A673 (cell line): ENCODE measurements around the gene HOXB3. TPM values are rescaled to one million over a fixed set of nuclear protein-coding genes. Genes with fewer than 3 reads are reported as not detected.

Experiments
- BruUV-seq: library from RNA; stranded (reverse); fragments of 400-500 nt; replicated peaks from 2 replicates; lab custom pipeline; 2021; lab: Mats Ljungman, UMichigan
- CTCF ChIA-PET: fragments of 300-600 bp; sonication (Branson Sonifier 250); formaldehyde crosslinking; loops from one replicate; lab custom pipeline; 2022; ENCODE audit warnings: antibody characterized with exemption; lab: Charles Lee
- POLR2A ChIA-PET: fragments of 300-600 bp; sonication (Branson Sonifier 250); formaldehyde crosslinking; loops from one replicate; lab custom pipeline; 2022; ENCODE audit warnings: antibody characterized with exemption; ENCODE audit not compliant: low non-redundant PET; lab: Charles Lee
- DNase-seq: peaks from one replicate; pipeline ENCODE4 v3.0.0-alpha.2; 2015; ENCODE audit warnings: low spot score
- H3K27ac ChIP-seq: fragments of 200-600 bp; sonication (generic); 2 replicates; pipeline ENCODE4 v1.5.1; 2016; ENCODE audit warnings: mixed run types, low read depth, mild to moderate bottlenecking, mixed read lengths, antibody characterized with exemption, low read length; ENCODE audit not compliant: poor library complexity, severe bottlenecking
- H3K27me3 ChIP-seq: fragments of 200-600 bp; sonication (generic); replicated peaks from 2 replicates; pipeline ENCODE4 v1.6.1; 2017; ENCODE audit warnings: mixed run types, low read depth, mild to moderate bottlenecking, mixed read lengths, antibody characterized with exemption, low read length; ENCODE audit not compliant: insufficient read depth, poor library complexity
- H3K36me3 ChIP-seq: fragments of 200-600 bp; sonication (generic); 2 replicates; pipeline ENCODE4 v1.6.1; 2016; ENCODE audit warnings: mixed run types, mild to moderate bottlenecking, mixed read lengths, antibody characterized with exemption, low read length; ENCODE audit not compliant: insufficient read depth, poor library complexity, severe bottlenecking
- H3K4me1 ChIP-seq: fragments of 200-600 bp; sonication (generic); 2 replicates; pipeline ENCODE4 v1.6.1; 2017; ENCODE audit warnings: mixed run types, mild to moderate bottlenecking, mixed read lengths, antibody characterized with exemption, low read length; ENCODE audit not compliant: insufficient read depth, poor library complexity, severe bottlenecking
- H3K4me3 ChIP-seq: fragments of 200-600 bp; sonication (generic); 2 replicates; pipeline ENCODE4 v1.5.1; 2016; ENCODE audit warnings: low read depth, mixed run types, mild to moderate bottlenecking, mixed read lengths, low read length; ENCODE audit not compliant: poor library complexity, severe bottlenecking
- H3K9me3 ChIP-seq: fragments of 200-600 bp; sonication (generic); 2 replicates; pipeline ENCODE4 v1.6.1; 2016; ENCODE audit warnings: mixed run types, low read depth, mild to moderate bottlenecking, mixed read lengths, antibody characterized with exemption, low read length; ENCODE audit not compliant: poor library complexity, severe bottlenecking
- CTCF ChIP-seq: fragments of 300-800, 200-600 bp; sonication (generic); conservative IDR thresholded peaks from 2 replicates; pipeline ENCODE4 v1.5.1; 2017; ENCODE audit warnings: low read depth, mild to moderate bottlenecking, antibody characterized with exemption, low read length, moderate library complexity, mixed read lengths
- EZH2 ChIP-seq: fragments of 200-600 bp; sonication (generic); IDR thresholded peaks from 2 replicates; pipeline ENCODE4 v1.6.1; 2017; ENCODE audit warnings: borderline replicate concordance, low read depth, mild to moderate bottlenecking, mixed read lengths, antibody characterized with exemption, low read length; ENCODE audit not compliant: poor library complexity, severe bottlenecking
- intact Hi-C: fragments of 100-400 bp; cut with micrococcal nuclease; formaldehyde crosslinking; loops from one replicate; pipeline ENCODE4 v1.10.0; 2022; ENCODE audit not compliant: unreplicated experiment
- total RNA-seq: library from RNA; stranded (reverse); gene quantifications from 2 replicates; pipeline ENCODE4 v1.2.3, GENCODE V29; 2021

HOXB3 gene
- total RNA-seq, 1 experiment from 2014 or later, result 40.7 TPM

- Histone ChIP-seq H3K27me3 (peaks cover 28% of the 10 kb centered on the region), H3K4me3 (no peak overlapping the region), H3K36me3 (no peaks in the 10 kb centered on the region), H3K9me3 (no peaks in the 10 kb centered on the region), H3K4me1 (no peaks in the 10 kb centered on the region), H3K27ac (no peak overlapping the region)
- TF ChIP-seq CTCF, result no peak
- TF ChIP-seq EZH2, result no peak
- ChIA-PET CTCF (interaction anchor here (0.6 to 0.7 kb wide), 2 partner anchors 25 to 682 kb away, joined by 4 to 8 read pairs; no protein-coding TSS in a partner anchor), POLR2A (no interaction called here)
- intact Hi-C loops, result no loop called here
- no TSS peak for BruUV-seq
- no peak for DNase-seq
Measured at GRCh38 chr17:48515925-48516900, 73.8 kb downstream of the HOXB3 start.

GRCh38 chr17:48514477-48514876, 75.6 kb downstream of the HOXB3 start:
- ChIA-PET CTCF (no interaction called here), POLR2A (no interaction called here)
- intact Hi-C loops, result no loop called here
- H3K27ac ChIP-seq, result no peak overlapping the region
- DNase-seq, result no peak
- H3K27me3 ChIP-seq, result peaks cover 28% of the 10 kb centered on the region
- no peaks in the 10 kb centered on the region for H3K4me1 ChIP-seq
- TF ChIP-seq EZH2 (no peak), CTCF (no peak)
- no peaks in the 10 kb centered on the region for H3K9me3 ChIP-seq
- no TSS peak for BruUV-seq
- H3K4me3 ChIP-seq, result no peak overlapping the region
- no peaks in the 10 kb centered on the region for H3K36me3 ChIP-seq

- intact Hi-C loops, result no loop called here
- Histone ChIP-seq H3K4me3 (no peak overlapping the region), H3K4me1 (no peaks in the 10 kb centered on the region), H3K27me3 (peaks cover 28% of the 10 kb centered on the region), H3K27ac (no peak overlapping the region), H3K36me3 (no peaks in the 10 kb centered on the region), H3K9me3 (no peaks in the 10 kb centered on the region)
- DNase-seq, result no peak
- POLR2A ChIA-PET, result no interaction called here
- no peak for TF ChIP-seq EZH2
- TF ChIP-seq CTCF, result no peak
- CTCF ChIA-PET, result no interaction called here
- BruUV-seq, result no TSS peak
Measured at GRCh38 chr17:48513666-48514455, 76.2 kb downstream of the HOXB3 start.
